HepG2 (cell line): ENCODE results near the gene ULK4. TPM values are rescaled to one million over a fixed set of nuclear protein-coding genes. Genes with fewer than 3 reads are reported as not detected.

Experiments
- ATF7-NPFF ChIP-seq: sonication (generic); formaldehyde crosslinking; IDR thresholded peaks from 2 replicates; pipeline ENCODE4 v1.8.1; 2023; ENCODE audit warnings: mild to moderate bottlenecking, low read depth, missing genetic modification reagents, moderate library complexity
- EZH2 ChIP-seq: conservative IDR thresholded peaks from 2 replicates; pipeline ENCODE4 v1.6.1; 2012; ENCODE audit warnings: mild to moderate bottlenecking, low read depth, low read length, moderate library complexity
- FOSL2 ChIP-seq: sonication (generic); formaldehyde crosslinking; IDR thresholded peaks from 2 replicates; pipeline ENCODE4 v1.4.0; 2020; ENCODE audit warnings: missing genetic modification reagents
- HIC2 ChIP-seq: sonication (generic); formaldehyde crosslinking; IDR thresholded peaks from 2 replicates; pipeline ENCODE4 v1.9.0; 2022; ENCODE audit warnings: low read depth, missing genetic modification reagents
- IRF2 ChIP-seq: IDR thresholded peaks from 2 replicates; pipeline ENCODE4 v1.6.1; 2018; ENCODE audit warnings: missing genetic modification reagents, missing compliant biosample characterization
- JUN ChIP-seq: sonication (generic); formaldehyde crosslinking; IDR thresholded peaks from 2 replicates; pipeline ENCODE4 v1.4.0; 2020; ENCODE audit warnings: mild to moderate bottlenecking, missing genetic modification reagents
- SOX5 ChIP-seq: IDR thresholded peaks from 2 replicates; pipeline ENCODE4 v1.6.1; 2016; ENCODE audit warnings: borderline replicate concordance
- SPEN ChIP-seq: sonication (generic); formaldehyde crosslinking; IDR thresholded peaks from 2 replicates; pipeline ENCODE4 v1.5.1; 2020; ENCODE audit warnings: low read depth, mild to moderate bottlenecking, missing genetic modification reagents
- SRF ChIP-seq: IDR thresholded peaks from 2 replicates; pipeline ENCODE4 v1.6.1; 2011; ENCODE audit warnings: mild to moderate bottlenecking, low read depth, low read length, moderate library complexity
- SRSF9 ChIP-seq: fragments of 200-400 bp; formaldehyde crosslinking; IDR thresholded peaks from 2 replicates; pipeline ENCODE4 v1.6.1; 2018; ENCODE audit warnings: borderline replicate concordance, mild to moderate bottlenecking, low read depth, low read length; ENCODE audit not compliant: insufficient read depth, poor library complexity, severe bottlenecking
- TEF ChIP-seq: sonication (generic); formaldehyde crosslinking; IDR thresholded peaks from 2 replicates; pipeline ENCODE4 v1.5.0; 2020; ENCODE audit warnings: missing genetic modification reagents
- ZFX ChIP-seq: sonication (generic); formaldehyde crosslinking; IDR thresholded peaks from 2 replicates; pipeline ENCODE4 v1.4.0; 2020; ENCODE audit warnings: mild to moderate bottlenecking, low read depth, missing genetic modification reagents, moderate library complexity
- ZNF101 ChIP-seq: sonication (generic); formaldehyde crosslinking; IDR thresholded peaks from 2 replicates; pipeline ENCODE4 v1.4.0; 2020; ENCODE audit warnings: mild to moderate bottlenecking, low read depth, missing genetic modification reagents, borderline replicate concordance
- ZNF274 ChIP-seq: sonication (generic); formaldehyde crosslinking; IDR thresholded peaks from 2 replicates; pipeline ENCODE4 v1.5.1; 2020; ENCODE audit warnings: mild to moderate bottlenecking, missing genetic modification reagents
- ZNF7 ChIP-seq: IDR thresholded peaks from 2 replicates; pipeline ENCODE4 v1.6.1; 2016; ENCODE audit warnings: missing biosample characterization, missing genetic modification reagents
- ZNF761 ChIP-seq: sonication (generic); formaldehyde crosslinking; conservative IDR thresholded peaks from 2 replicates; pipeline ENCODE4 v1.4.0; 2020; ENCODE audit warnings: mild to moderate bottlenecking, missing genetic modification reagents
- ZNF766 ChIP-seq: sonication (generic); formaldehyde crosslinking; IDR thresholded peaks from 2 replicates; pipeline ENCODE4 v1.5.0; 2020; ENCODE audit warnings: missing genetic modification reagents, borderline replicate concordance
- ZNF800 ChIP-seq: sonication (generic); formaldehyde crosslinking; IDR thresholded peaks from 2 replicates; pipeline ENCODE4 v1.4.0; 2020; ENCODE audit warnings: missing genetic modification reagents
- ZNF83 ChIP-seq: sonication (generic); formaldehyde crosslinking; IDR thresholded peaks from 2 replicates; pipeline ENCODE4 v1.4.0; 2020; ENCODE audit warnings: missing genetic modification reagents, mild to moderate bottlenecking, borderline replicate concordance
- polyA plus RNA-seq, 8 experiments: library from polyadenylated mRNA; depleted of rRNA in 3 of 8; stranded (reverse) in 7 of 8; unstranded in 1 of 8; fragments of >200 nt; fragmentation: Illumina TruSeq in 4 of 8; extraction: Trizol in 4 of 8; gene quantifications; 2 replicates each; pipeline versions ENCODE4 v1.2.1 to v1.2.3, GENCODE V29; 2011 to 2016; ENCODE audit warnings: low read depth in 4 of 8, missing spikeins in 1 of 8, mixed read lengths in 1 of 8; ENCODE audit not compliant: insufficient read depth in 1 of 8
- total RNA-seq, 5 experiments: library from RNA; depleted of rRNA; stranded (reverse); fragments of >200 nt; fragmentation: Illumina TruSeq; extraction: Trizol; gene quantifications; 2 replicates each; pipeline ENCODE4 v1.2.3, GENCODE V29; 2016; ENCODE audit warnings: low read depth in 1 of 5
- TF ChIP-seq, protein P1 (sequence below): sonication (generic); formaldehyde crosslinking; IDR thresholded peaks from 2 replicates; pipeline ENCODE4 v1.4.0; 2020; ENCODE audit warnings: missing genetic modification reagents

The ULK4 gene
- total and polyA plus RNA-seq, 2 of the 13 experiments (the other 11 are each of a cell fraction or from before 2014, with no cell fraction given): 6.7 to 11.8 TPM

DNA sequence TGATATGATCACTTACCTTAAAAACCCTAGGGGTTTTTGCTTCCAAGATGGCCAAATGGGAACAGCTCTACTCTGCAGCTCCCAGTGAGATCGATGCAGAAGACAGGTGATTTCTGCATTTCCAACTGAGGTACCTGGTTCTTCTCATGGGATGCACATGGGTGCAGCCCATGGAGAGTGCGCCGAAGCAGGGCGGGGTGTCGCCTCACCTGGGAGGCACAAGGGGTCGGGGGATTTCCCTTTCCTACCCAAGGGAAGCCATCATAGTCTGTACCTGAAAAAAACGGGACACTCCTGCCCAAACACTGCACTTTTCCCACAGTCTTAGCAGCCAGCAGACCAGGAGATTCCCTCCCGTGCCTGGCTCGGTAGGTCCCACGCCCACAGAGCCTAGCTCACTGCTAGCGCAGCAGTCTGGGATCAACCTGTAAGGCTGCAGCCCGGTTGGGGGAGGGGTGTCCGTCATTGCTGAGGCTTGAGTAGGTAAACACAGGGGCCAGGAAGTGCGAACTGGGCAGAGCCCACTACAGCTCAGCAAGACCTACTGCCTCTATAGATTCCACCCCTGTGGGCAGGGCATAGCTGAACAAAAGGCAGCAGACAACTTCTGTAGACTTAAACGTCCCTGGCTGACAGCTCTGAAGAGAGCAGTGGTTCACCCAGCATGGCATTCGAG lies 684.0 kb downstream of the ULK4 start (continued):
- TF ChIP-seq TEF (CRISPR knock-in tag) (no peak), SOX5 (peak; percentile 44; the same call in 1 of the 2 replicates), ZNF83 (CRISPR knock-in tag) (no peak), IRF2 (CRISPR knock-in tag) (peak; percentile 34; the same call in 1 of the 2 replicates), ZNF766 (0 out of 2 replicates have a peak, but pooled peaks have one; percentile 60), HIC2 (CRISPR knock-in tag) (peak; percentile 93), FOSL2 (CRISPR knock-in tag) (peak; percentile 62), ATF7-NPFF (CRISPR knock-in tag) (no peak), EZH2 (no peak), ZFX (CRISPR knock-in tag) (peak; percentile 16; the same call in 1 of the 2 replicates), ZNF761 (no peak), SRSF9 (no peak), ZNF800 (CRISPR knock-in tag) (no peak), ZNF274 (no peak), SPEN (CRISPR knock-in tag) (no peak), SRF (no peak), JUN (no peak), ZNF101 (CRISPR knock-in tag) (no peak), ZNF7 (CRISPR knock-in tag) (no peak)
- TF ChIP-seq, protein P1, sequence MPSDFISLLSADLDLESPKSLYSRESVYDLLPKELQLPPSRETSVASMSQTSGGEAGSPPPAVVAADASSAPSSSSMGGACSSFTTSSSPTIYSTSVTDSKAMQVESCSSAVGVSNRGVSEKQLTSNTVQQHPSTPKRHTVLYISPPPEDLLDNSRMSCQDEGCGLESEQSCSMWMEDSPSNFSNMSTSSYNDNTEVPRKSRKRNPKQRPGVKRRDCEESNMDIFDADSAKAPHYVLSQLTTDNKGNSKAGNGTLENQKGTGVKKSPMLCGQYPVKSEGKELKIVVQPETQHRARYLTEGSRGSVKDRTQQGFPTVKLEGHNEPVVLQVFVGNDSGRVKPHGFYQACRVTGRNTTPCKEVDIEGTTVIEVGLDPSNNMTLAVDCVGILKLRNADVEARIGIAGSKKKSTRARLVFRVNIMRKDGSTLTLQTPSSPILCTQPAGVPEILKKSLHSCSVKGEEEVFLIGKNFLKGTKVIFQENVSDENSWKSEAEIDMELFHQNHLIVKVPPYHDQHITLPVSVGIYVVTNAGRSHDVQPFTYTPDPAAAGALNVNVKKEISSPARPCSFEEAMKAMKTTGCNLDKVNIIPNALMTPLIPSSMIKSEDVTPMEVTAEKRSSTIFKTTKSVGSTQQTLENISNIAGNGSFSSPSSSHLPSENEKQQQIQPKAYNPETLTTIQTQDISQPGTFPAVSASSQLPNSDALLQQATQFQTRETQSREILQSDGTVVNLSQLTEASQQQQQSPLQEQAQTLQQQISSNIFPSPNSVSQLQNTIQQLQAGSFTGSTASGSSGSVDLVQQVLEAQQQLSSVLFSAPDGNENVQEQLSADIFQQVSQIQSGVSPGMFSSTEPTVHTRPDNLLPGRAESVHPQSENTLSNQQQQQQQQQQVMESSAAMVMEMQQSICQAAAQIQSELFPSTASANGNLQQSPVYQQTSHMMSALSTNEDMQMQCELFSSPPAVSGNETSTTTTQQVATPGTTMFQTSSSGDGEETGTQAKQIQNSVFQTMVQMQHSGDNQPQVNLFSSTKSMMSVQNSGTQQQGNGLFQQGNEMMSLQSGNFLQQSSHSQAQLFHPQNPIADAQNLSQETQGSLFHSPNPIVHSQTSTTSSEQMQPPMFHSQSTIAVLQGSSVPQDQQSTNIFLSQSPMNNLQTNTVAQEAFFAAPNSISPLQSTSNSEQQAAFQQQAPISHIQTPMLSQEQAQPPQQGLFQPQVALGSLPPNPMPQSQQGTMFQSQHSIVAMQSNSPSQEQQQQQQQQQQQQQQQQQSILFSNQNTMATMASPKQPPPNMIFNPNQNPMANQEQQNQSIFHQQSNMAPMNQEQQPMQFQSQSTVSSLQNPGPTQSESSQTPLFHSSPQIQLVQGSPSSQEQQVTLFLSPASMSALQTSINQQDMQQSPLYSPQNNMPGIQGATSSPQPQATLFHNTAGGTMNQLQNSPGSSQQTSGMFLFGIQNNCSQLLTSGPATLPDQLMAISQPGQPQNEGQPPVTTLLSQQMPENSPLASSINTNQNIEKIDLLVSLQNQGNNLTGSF (CRISPR knock-in tag): no peak
